Thymus (tissue), 11 donors: Measurements from ENCODE around the gene CD74. TPM values are rescaled to one million over a fixed set of nuclear protein-coding genes. Genes with fewer than 3 reads are reported as not detected.

Source experiments
- DNase-seq, 9 donors: peaks; one replicate each; pipeline ENCODE4 v3.0.0-alpha.2; 2013; ENCODE audit warnings: low spot score in 9 of 9, low read depth in 6 of 9, missing footprints in 1 of 9
- H3K27ac ChIP-seq, 2 donors: one replicate each; pipeline ENCODE4 v1.5.1; 2013; ENCODE audit warnings: control low read depth in 1 of 2, low read depth in 1 of 2, low read length in 1 of 2, mild to moderate bottlenecking in 1 of 2, moderate library complexity in 1 of 2
- H3K27me3 ChIP-seq, 2 donors: one replicate each; pipeline ENCODE4 v1.5.1; 2013; ENCODE audit warnings: low read length in 1 of 2; ENCODE audit not compliant: control insufficient read depth in 2 of 2, insufficient read depth in 1 of 2
- H3K36me3 ChIP-seq, 2 donors: one replicate each; pipeline ENCODE4 v1.5.1; 2013; ENCODE audit warnings: low read length in 1 of 2, mild to moderate bottlenecking in 1 of 2, moderate library complexity in 1 of 2; ENCODE audit not compliant: control insufficient read depth in 2 of 2, insufficient read depth in 2 of 2
- H3K4me1 ChIP-seq, 2 donors: one replicate each; pipeline ENCODE4 v1.5.1; 2013; ENCODE audit warnings: low read length in 2 of 2; ENCODE audit not compliant: control insufficient read depth in 2 of 2, insufficient read depth in 2 of 2
- H3K4me3 ChIP-seq, 2 donors: one replicate each; pipeline ENCODE4 v1.5.1; 2013; ENCODE audit warnings: low read length in 2 of 2, control low read depth in 1 of 2, mild to moderate bottlenecking in 1 of 2
- H3K9me3 ChIP-seq, 2 donors: one replicate each; pipeline ENCODE4 v1.5.1; 2013; ENCODE audit warnings: low read length in 1 of 2, mild to moderate bottlenecking in 1 of 2; ENCODE audit not compliant: control insufficient read depth in 2 of 2, insufficient read depth in 1 of 2
- WGBS: extraction: QIAGEN DNeasy Blood & Tissue Kit; methylation state at CpG from one replicate; pipeline ENCODE4 v1.1.7; 2013; 5-methylcytosine and 5-hydroxymethylcytosine counted together
- polyA plus RNA-seq: library from polyadenylated mRNA; stranded (reverse); fragments of 200-250 nt; gene quantifications from one replicate; pipeline ENCODE4 v1.2.3, GENCODE V29; 2013
- total RNA-seq: library from RNA; stranded (reverse); fragments of 120-200 nt; gene quantifications from one replicate; pipeline ENCODE4 v1.2.4, GENCODE V29; 2013
- donor health status: healthy.

CD74 gene
- total and polyA plus RNA-seq, 2 donors, result 1,741 to 2,730 TPM

DNA sequence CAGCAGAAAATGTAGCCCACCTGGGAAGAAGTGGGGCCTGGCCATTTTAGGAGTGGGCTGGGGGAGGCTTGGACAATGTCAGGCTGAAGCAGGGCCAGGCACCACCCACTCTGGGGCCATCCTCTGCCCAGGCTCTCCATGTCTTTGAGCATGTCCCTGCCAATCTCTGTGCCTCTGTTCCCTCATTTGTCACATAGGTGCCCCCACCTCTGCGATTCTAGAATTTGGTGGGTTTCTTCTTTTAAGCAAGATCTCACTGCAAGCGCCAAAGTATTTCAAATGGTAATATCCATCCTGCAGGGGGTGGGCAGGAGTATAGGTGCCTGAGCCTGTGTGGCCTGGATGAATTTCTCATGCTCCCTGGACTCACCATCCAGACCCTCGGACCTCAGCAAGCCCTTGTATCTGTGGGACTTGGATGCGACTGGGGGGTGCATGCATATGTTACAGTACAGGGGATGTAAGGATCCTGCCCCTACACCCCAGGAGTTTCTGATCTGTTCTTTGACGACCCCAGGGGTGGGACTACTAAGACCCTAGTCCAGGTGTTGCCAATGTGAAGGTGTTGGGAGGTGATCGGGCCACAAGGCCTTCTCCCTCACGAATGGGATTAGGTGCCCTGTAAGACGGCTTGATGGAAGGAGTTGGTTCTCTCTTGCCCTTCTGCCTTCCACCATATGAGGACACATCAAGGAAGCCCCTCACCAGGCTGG is 4.3 kb downstream of the CD74 start:
- Histone ChIP-seq H3K36me3 (peaks cover 26 to 42% of the 10 kb centered on the region in 2 donors), H3K9me3 (no peaks in the 10 kb centered on the region), H3K27ac (peak overlapping the region; percentile 46 to 57), H3K27me3 (no peaks in the 10 kb centered on the region), H3K4me3 (no peak overlapping the region), H3K4me1 (peaks cover 6 to 36% of the 10 kb centered on the region in 2 donors)
- WGBS, result 95% methylated on average over 8 of the region's 8 CpGs
- no peak for DNase-seq

GRCh38 chr5:150407096-150407720 is 5.5 kb downstream of the CD74 start:
- Histone ChIP-seq H3K4me3 (no peak overlapping the region), H3K27me3 (no peaks in the 10 kb centered on the region), H3K9me3 (no peaks in the 10 kb centered on the region), H3K4me1 (peaks cover 0 to 25% of the 10 kb centered on the region in 2 donors), H3K36me3 (peaks cover 38 to 54% of the 10 kb centered on the region in 2 donors), H3K27ac (peak overlapping the region in 1 of 2 donors; percentile 42)
- WGBS, result 95% methylated on average over 13 of the region's 13 CpGs
- no peak for DNase-seq

GRCh38 chr5:150406723-150407095 is 6.0 kb downstream of the CD74 start:
- 97% methylated on average over 10 of the region's 10 CpGs for WGBS
- Histone ChIP-seq H3K27ac (no peak overlapping the region), H3K9me3 (no peaks in the 10 kb centered on the region), H3K27me3 (no peaks in the 10 kb centered on the region), H3K36me3 (peaks cover 43 to 59% of the 10 kb centered on the region in 2 donors), H3K4me1 (peaks cover 0 to 21% of the 10 kb centered on the region in 2 donors), H3K4me3 (no peak overlapping the region)
- no peak for DNase-seq

DNA sequence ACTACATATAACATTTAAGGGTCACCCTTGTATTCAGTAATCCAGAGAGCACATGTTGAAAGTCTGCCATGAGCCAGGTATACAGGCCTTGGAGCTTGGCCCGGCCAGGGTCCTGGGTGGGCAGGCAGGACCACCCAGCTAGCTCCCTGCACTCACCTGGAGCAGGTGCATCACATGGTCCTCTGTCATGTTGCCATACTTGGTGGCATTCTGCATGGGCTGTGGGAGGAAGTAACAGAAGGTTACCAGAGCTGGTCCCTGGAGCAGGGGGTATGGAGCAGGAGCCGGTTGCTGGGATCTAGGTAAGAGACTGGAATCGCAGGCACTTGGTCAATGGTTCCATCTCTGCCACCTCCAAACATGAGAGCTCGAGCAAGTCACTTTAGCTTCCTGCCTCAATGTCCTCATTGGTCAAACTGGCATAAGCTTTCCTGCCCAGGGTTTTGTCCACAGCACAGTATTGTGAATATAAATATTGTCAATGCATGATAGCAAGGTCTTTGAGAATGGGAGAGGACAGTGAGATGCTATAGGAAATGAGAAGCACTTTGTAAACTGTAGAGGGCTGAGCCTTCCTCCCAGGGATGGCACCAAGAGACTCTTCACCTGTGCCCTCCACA is 6.5 kb downstream of the CD74 start:
- peaks cover 0 to 17% of the 10 kb centered on the region in 2 donors for H3K4me1 ChIP-seq
- no peak overlapping the region for H3K4me3 ChIP-seq
- H3K9me3 ChIP-seq, result no peaks in the 10 kb centered on the region
- H3K36me3 ChIP-seq, result peaks cover 44 to 64% of the 10 kb centered on the region in 2 donors
- WGBS, result 96% methylated on average over 4 of the region's 4 CpGs
- H3K27me3 ChIP-seq, result no peaks in the 10 kb centered on the region
- H3K27ac ChIP-seq, result no peak overlapping the region
- DNase-seq, result no peak

GRCh38 chr5:150404941-150405816 is 7.5 kb downstream of the CD74 start:
- Histone ChIP-seq H3K9me3 (no peaks in the 10 kb centered on the region), H3K4me1 (peaks cover 0 to 10% of the 10 kb centered on the region in 2 donors), H3K27me3 (no peaks in the 10 kb centered on the region), H3K27ac (no peak overlapping the region), H3K36me3 (peaks cover 54 to 69% of the 10 kb centered on the region in 2 donors), H3K4me3 (no peak overlapping the region)
- 96% methylated on average over 9 of the region's 9 CpGs for WGBS
- DNase-seq, result no peak

DNA sequence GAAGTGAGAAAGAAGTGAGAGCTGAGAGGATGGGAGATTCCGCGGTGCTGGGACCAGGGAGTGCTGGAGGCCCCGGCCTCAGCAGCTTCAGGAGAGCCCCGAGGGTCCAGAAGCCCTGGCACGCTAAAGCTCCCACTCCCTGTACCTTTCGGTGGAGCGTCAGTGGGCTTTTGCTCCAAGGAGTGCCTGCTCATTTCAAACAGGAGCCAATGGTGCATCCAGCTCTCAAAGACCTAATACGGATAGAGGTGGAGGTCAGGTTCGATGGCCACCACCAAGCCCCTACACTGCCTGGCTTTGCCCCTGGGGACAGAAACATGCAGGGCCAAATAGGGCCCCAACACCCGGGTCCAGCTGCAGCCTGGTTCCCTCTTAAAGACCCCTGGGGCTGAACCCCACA is 8.2 kb downstream of the CD74 start:
- H3K27ac ChIP-seq, result no peak overlapping the region
- WGBS, result 97% methylated on average over 10 of the region's 10 CpGs
- H3K36me3 ChIP-seq, result peaks cover 61 to 76% of the 10 kb centered on the region in 2 donors
- no peaks in the 10 kb centered on the region for H3K27me3 ChIP-seq
- peaks cover 0 to 4% of the 10 kb centered on the region in 2 donors for H3K4me1 ChIP-seq
- DNase-seq, result no peak
- H3K9me3 ChIP-seq, result no peaks in the 10 kb centered on the region
- no peak overlapping the region for H3K4me3 ChIP-seq

DNA sequence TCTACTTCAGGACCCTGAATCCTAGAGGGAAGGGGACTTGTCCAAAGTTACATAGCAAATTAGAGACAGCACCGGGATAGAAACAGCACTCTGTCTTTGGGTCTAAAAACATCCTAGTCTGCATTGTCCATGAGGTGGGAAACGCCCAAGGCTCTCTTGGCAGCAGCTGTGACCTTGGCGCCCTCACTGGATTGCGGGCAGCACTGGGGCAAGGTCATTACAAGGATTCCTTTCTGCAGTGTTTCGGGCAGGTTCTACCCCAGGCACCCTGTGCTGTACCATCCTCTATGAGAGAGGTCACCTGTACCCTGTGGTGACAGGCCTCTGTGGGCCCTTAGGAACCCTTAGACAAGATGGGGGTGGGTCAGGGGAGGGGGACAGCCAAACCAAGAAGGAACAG is 8.6 kb downstream of the CD74 start:
- Histone ChIP-seq H3K27ac (no peak overlapping the region), H3K9me3 (no peaks in the 10 kb centered on the region), H3K36me3 (peaks cover 65 to 80% of the 10 kb centered on the region in 2 donors), H3K27me3 (no peaks in the 10 kb centered on the region), H3K4me1 (peaks cover 0 to 4% of the 10 kb centered on the region in 2 donors), H3K4me3 (no peak overlapping the region)
- 94% methylated on average over 5 of the region's 5 CpGs for WGBS
- DNase-seq, result no peak

DNA sequence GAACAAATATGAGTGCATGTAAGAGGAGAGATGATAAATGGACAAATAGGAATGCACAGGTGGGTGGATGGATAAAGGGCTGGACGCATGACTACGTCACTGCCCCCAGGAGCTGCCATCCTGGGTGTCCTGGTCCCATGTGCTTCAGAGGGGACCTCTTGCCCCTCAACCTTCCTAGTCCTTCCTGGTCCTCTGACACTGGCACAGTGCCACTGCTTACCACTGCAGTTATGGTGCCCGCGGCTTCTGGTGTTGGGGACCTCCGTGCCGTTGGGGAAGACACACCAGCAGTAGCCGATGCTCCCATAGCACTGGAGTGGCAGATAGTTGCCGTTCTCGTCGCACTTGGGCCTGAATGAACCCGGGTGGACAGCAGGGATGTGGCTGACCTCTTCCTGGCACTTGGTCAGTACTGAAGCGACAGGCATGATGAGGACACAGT is 9.8 kb downstream of the CD74 start:
- 97% methylated on average over 12 of the region's 12 CpGs for WGBS
- no peaks in the 10 kb centered on the region for H3K9me3 ChIP-seq
- H3K4me3 ChIP-seq, result no peak overlapping the region
- H3K4me1 ChIP-seq, result no peaks in the 10 kb centered on the region
- H3K36me3 ChIP-seq, result peaks cover 74 to 85% of the 10 kb centered on the region in 2 donors
- no peak overlapping the region for H3K27ac ChIP-seq
- no peaks in the 10 kb centered on the region for H3K27me3 ChIP-seq
- DNase-seq, result no peak
